ENCODE data around the gene RYR1. TPM values are rescaled to one million over a fixed set of nuclear protein-coding genes. Genes with fewer than 3 reads are reported as not detected.

The RYR1 gene
- total and polyA plus RNA-seq, 2 of the 8 experiments (the other 6 are each of a cell fraction or from before 2014, with no cell fraction given) = 5.8 to 11.8 TPM

- TF ChIP-seq HDAC2 (IDR thresholded peaks at IDR 0.05; ENCODE audit: borderline replicate concordance in 1 of 2, low read depth in 2 of 2, low read length in 2 of 2) (no peak), SIX5 (IDR thresholded peaks at IDR 0.05; ENCODE audit: low read depth, low read length) (no peak), TAF1 (IDR thresholded peaks at IDR 0.05; ENCODE audit: low read depth, low read length) (no peak)
Observed at GRCh38 chr19:38539751-38540150, 106.3 kb downstream of the RYR1 start (continued).
